ENCODE data around the gene NDOR1.

Gene NDOR1

GRCh38 chr9:137211532-137211931 is 6.0 kb downstream of the NDOR1 start:
- TF ChIP-seq, protein P1, sequence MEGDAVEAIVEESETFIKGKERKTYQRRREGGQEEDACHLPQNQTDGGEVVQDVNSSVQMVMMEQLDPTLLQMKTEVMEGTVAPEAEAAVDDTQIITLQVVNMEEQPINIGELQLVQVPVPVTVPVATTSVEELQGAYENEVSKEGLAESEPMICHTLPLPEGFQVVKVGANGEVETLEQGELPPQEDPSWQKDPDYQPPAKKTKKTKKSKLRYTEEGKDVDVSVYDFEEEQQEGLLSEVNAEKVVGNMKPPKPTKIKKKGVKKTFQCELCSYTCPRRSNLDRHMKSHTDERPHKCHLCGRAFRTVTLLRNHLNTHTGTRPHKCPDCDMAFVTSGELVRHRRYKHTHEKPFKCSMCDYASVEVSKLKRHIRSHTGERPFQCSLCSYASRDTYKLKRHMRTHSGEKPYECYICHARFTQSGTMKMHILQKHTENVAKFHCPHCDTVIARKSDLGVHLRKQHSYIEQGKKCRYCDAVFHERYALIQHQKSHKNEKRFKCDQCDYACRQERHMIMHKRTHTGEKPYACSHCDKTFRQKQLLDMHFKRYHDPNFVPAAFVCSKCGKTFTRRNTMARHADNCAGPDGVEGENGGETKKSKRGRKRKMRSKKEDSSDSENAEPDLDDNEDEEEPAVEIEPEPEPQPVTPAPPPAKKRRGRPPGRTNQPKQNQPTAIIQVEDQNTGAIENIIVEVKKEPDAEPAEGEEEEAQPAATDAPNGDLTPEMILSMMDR (IDR thresholded peaks at IDR 0.05; ENCODE audit: low read depth, low read length, missing control alignments): no peak
- no peak overlapping the region for H3K4me3 ChIP-seq (ENCODE audit: low read depth, low read length)
- no peak for DNase-seq (ENCODE audit: low read depth)

GRCh38 chr9:137212520-137212919 is 7.0 kb downstream of the NDOR1 start:
- H3K4me3 ChIP-seq (ENCODE audit: low read depth, low read length): no peak overlapping the region
- DNase-seq (ENCODE audit: low read depth): no peak
- TF ChIP-seq, protein P1 (IDR thresholded peaks at IDR 0.05; ENCODE audit: low read depth, low read length, missing control alignments): no peak

- DNase-seq (ENCODE audit: low read depth): no peak
- TF ChIP-seq, protein P1 (IDR thresholded peaks at IDR 0.05; ENCODE audit: low read depth, low read length, missing control alignments): peak; percentile 16
- H3K4me3 ChIP-seq (ENCODE audit: low read depth, low read length): no peak overlapping the region
Observed at GRCh38 chr9:137213160-137214060, 7.9 kb downstream of the NDOR1 start.

DNA sequence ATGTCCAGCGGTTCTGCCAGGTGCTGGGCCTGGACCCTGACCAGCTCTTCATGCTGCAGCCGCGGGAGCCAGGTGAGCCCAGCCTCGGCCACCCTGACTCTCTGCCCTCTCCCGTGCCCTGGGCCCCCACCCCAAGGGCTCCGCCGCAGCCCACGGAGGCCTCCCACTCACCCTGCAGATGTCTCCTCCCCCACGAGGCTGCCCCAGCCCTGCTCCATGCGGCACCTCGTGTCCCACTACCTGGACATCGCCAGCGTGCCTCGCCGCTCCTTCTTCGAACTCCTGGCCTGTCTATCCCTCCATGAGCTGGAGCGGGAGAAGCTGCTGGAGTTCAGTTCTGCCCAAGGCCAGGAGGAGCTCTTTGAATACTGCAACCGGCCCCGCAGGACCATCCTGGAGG is 9.1 kb downstream of the NDOR1 start:
- DNase-seq (ENCODE audit: low read depth): no peak
- no peak overlapping the region for H3K4me3 ChIP-seq (ENCODE audit: low read depth, low read length)
- TF ChIP-seq, protein P1 (IDR thresholded peaks at IDR 0.05; ENCODE audit: low read depth, low read length, missing control alignments): no peak

GRCh38 chr9:137215196-137215986 is 9.9 kb downstream of the NDOR1 start:
- no peak for DNase-seq (ENCODE audit: low read depth)
- TF ChIP-seq, protein P1 (IDR thresholded peaks at IDR 0.05; ENCODE audit: low read depth, low read length, missing control alignments): no peak

GRCh38 chr9:137216188-137216965 is 10.9 kb downstream of the NDOR1 start:
- TF ChIP-seq, protein P1 (IDR thresholded peaks at IDR 0.05; ENCODE audit: low read depth, low read length, missing control alignments): no peak
- H3K4me3 ChIP-seq (ENCODE audit: low read depth, low read length): no peak overlapping the region
- DNase-seq (ENCODE audit: low read depth): no peak

More at GRCh38 chr9:137215196-137215986, 9.9 kb downstream of the NDOR1 start:
- H3K4me3 ChIP-seq (ENCODE audit: low read depth, low read length): no peak overlapping the region
